Measurements from ENCODE around the gene EXOC3L4.
A peak's percentile ranks its signal among the peaks of the same experiment; 100 is the strongest.

Gene EXOC3L4

GRCh38 chr14:103091041-103091882 is 3.3 kb upstream of the EXOC3L4 start:
- DNase-seq (ENCODE audit: low spot score) = peak; percentile 70

- no peak for DNase-seq (ENCODE audit: low spot score)
Observed at GRCh38 chr14:103091883-103092222, 2.7 kb upstream of the EXOC3L4 start.

DNA sequence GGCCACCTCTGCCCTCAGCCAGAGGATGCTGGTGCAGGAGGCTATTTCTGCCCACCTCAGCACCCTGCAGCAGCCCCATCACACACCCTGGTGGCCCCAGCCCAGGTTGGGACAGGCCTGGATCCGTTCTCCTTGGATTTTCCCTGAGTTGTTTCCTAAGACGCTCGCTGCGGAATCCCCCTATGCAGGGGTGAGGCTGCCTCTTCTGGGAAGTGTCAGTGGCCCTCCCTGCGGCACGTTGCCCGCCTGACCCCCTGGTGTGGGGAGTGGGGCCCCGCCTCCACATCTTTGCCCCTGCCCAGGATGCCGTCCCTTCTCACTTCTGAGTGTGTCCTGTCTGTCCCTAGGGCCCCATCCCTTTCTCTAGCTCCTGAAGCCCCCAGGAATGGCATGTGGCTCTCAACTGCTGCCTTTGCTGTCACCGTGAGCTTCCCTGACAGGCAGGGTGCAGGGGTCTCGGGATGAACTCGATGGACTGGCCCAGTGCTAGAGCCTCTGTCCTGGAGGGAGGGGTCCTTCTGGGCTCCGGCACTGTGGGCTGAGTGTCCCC is 594 bp upstream of the EXOC3L4 start:
- no peak for DNase-seq (ENCODE audit: low spot score)

DNA sequence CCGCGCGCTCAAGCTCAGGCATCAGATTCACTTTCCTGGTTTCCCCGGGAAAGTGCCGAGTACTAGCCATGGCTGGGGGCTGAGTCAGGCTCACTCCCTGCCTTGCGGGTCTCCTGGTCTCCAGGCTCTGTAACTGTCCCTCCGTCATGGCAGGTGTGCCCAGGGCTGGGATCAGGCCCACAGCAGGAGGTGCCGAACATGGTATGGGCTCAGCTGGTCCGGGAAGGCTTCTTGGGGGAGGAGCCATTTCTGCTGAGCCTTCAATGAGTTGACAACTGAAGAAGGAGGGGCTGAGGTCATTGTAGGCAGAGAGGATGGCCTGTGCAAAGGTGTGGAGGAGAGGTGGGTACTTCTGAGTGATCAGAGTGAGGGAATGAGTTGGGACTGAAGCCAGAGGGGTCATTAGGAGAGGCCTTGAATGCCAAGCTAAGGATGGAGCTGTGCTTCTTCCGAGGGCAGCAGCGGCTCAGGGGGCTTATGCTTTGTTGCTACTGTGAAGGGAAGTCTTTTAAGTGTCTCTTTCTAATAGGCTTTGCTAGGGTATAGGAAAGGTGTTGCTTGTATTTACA is 769 bp downstream of the EXOC3L4 start:
- no peak for DNase-seq (ENCODE audit: low spot score)

DNA sequence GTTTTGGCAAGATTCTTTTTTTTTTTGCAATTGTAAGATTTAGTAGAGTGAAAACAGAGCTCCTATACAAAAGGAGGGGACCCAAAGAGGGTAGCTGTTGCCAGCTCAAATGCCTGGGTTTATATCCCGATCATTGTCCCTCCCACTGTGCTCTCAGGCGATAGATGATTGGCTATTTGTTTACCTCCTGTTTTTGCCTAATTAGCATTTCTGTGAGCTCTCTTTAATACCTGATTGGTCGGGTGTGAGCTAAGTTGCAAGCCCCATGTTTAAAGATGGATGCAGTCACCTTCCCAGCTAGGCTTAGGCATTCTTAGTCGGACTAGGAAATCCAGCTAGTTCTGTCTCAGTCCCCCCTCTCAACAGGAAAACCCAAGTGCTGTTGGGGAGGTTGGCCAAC is 1.9 kb downstream of the EXOC3L4 start:
- DNase-seq (ENCODE audit: low spot score) = no peak

- no peak for DNase-seq (ENCODE audit: low spot score)
Observed at GRCh38 chr14:103097244-103097993, 2.9 kb downstream of the EXOC3L4 start.

GRCh38 chr14:103097994-103098957 is 3.8 kb downstream of the EXOC3L4 start:
- no peak for DNase-seq (ENCODE audit: low spot score)

GRCh38 chr14:103099081-103099732 is 4.7 kb downstream of the EXOC3L4 start:
- DNase-seq (ENCODE audit: low spot score) = no peak

GRCh38 chr14:103099733-103100280 is 5.3 kb downstream of the EXOC3L4 start:
- DNase-seq (ENCODE audit: low spot score) = no peak

DNA sequence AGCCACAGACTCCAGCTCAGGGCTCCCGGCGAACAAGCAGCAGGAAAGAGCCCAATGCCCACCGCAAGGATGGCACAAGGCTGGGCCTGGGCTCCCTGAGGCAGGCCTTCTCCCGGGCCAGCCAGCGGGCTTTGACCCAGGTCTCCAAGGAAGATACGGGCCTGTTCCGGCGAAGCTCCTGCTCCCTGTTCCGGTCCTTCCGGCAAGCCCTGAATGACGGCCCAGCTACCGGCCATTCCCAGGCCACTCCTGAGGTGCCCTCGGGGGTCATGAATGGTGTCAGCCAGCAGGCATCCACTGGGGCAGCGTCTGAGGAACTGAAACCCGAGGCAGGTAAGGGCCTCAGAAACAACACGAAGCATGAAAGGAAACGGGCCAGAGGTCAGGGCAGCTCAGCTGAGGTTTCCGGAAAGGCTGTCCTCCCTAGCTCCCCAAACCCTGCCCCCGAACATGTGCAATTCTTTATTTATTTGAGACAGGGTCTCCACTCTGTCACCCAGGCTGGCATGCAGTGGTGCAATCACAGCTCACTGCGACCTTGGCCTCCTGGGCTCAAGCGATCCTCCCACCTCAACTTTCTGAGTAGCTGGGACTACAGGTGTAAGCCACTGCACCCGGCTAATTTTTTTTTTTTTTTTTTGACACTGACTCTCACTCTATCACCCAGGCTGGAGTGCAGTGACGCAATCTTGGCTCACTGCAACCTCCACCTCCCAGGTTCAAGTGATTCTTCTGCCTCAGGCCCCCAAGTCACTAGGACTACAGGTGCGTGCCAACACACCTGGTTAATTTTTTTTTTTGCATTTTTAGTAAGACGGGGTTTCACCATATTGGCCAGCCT is 6.0 kb downstream of the EXOC3L4 start:
- DNase-seq (ENCODE audit: low spot score) = no peak

- no peak for DNase-seq (ENCODE audit: low spot score)
Observed at GRCh38 chr14:103101257-103101962, 6.9 kb downstream of the EXOC3L4 start.

GRCh38 chr14:103101963-103102688 is 7.6 kb downstream of the EXOC3L4 start:
- no peak for DNase-seq (ENCODE audit: low spot score)

DNA sequence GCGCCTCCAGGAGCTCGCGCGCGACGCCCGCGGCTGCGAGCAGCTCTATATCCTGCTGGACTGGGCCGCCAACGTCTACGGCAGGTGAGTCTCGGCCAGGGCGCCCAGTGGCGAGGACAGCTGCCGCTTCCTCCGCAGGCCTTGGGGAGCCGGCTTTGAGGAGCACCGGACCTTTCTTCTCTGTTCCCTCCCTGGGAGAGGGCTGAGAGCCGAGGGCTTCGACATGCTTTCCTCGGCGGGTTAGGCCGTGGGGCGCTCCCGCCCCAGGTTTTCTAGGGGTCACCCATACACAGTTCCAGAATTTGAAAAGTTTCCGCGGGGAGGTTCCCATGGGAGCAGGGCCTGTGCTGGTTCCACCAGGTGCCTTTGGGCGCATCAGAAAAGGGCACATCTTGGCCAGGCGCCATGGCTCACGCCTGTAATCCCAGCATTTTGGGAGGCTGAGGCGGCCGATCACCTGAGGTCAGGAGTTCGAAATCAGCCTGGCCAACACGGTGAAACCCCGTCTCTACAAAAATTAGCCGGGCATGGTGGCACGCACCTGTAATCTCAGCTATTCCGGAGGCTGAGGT is 8.2 kb downstream of the EXOC3L4 start:
- no peak for DNase-seq (ENCODE audit: low spot score)

DNA sequence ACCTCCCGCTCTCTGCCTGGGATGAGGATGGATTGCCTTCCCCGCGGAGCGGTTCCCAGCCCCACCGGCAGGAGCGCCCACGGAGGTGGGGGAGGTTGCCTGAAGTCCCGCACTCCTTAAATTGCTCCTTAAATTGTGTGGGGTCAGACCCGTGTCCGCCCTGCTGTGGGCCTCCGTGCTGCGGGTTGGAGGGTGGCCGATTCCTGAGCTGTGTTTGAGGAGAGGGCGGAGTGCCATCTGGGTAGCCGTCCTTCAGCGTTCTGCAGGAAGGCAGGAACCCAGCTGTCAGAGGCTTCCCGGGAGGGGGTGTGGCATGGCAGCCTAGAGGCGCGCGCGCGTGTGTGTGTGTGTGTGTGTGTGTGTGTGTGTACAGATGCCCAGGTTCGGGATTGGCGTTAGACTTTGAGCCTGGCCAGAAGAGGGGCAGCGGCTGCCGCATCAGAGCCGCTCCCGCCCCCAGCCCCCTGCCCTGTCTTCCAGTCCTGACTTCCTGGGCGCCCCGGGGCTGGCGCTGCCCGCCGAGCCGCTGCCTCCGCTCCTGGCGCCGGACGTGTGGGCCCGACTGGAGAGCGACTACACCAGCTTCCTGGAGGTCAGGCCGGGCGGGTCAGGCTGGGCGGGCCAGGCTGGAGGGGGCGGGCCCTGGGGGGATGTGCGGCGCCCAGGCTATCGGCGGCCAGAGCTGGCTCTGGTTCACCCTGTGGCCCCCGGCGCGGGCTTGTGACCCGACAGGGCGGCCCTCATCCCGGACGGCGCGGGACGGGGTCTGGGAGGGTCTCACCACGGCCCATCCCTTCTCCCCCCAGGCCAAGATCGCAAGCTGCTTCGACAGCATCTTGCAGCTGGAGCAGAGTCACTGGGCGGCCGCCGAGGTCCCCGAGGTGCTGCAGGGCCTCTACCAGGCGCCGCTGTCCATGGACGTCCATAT is 9.2 kb downstream of the EXOC3L4 start:
- DNase-seq (ENCODE audit: low spot score) = no peak

GRCh38 chr14:103104389-103104653 is 9.8 kb downstream of the EXOC3L4 start:
- no peak for DNase-seq (ENCODE audit: low spot score)

DNA sequence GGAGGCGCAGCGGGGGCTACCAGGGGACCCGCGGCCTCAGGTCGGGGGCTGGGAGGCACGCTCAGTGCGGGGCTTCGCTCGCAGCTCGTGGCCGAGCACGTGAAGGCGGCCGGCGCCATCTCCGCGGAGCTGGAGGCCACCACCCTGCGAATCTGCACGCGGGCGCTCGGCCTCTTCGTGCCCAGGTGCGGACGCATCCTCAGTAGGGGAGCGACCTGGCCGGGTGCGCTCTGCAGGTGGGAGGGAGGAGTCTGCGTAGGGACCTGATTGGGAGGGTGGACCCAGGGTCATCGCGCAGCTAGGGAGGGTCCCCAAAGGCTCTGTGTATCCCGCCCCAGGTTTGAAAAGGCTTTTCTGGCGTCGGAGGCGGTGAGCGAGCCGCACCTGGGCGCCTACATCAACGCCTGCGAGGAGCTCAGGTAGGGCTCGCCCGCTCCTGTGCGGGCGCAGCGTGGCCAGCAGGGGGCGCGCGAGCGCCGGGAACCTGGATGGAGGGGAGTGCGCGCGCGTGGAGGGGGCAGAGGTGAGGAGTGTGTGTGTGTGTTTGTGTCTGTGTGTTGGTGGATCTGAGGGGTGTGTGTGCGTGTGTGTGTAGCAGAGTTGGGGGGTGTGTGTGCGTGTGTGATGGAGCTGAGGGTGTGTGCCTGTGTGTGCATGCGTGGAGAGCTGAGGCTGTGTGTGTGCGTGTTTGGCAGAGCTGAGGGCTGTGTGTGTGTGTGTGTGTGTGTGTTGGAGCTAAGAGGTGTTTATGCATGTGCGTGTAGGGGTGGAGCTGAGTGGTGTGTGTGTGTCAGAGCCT is 10.3 kb downstream of the EXOC3L4 start:
- DNase-seq (ENCODE audit: low spot score) = peak; percentile 62
